HG02938 (cell line): Measurements from ENCODE around the gene CD2AP.

ENCODE experiments used
- ATAC-seq: cut with Tn5 transposase; IDR thresholded peaks from one replicate; pipeline ENCODE4 v1.9.1; 2021; ENCODE audit warnings: mild to moderate bottlenecking, moderate library complexity; ENCODE audit not compliant: unreplicated experiment

The CD2AP gene

GRCh38 chr6:47672816-47673215 is 195.2 kb downstream of the CD2AP start:
- ATAC-seq: no peak

GRCh38 chr6:47674673-47675072 is 197.1 kb downstream of the CD2AP start:
- ATAC-seq: no peak
